Measurements from ENCODE around the gene NAALADL1.

The NAALADL1 gene

DNA sequence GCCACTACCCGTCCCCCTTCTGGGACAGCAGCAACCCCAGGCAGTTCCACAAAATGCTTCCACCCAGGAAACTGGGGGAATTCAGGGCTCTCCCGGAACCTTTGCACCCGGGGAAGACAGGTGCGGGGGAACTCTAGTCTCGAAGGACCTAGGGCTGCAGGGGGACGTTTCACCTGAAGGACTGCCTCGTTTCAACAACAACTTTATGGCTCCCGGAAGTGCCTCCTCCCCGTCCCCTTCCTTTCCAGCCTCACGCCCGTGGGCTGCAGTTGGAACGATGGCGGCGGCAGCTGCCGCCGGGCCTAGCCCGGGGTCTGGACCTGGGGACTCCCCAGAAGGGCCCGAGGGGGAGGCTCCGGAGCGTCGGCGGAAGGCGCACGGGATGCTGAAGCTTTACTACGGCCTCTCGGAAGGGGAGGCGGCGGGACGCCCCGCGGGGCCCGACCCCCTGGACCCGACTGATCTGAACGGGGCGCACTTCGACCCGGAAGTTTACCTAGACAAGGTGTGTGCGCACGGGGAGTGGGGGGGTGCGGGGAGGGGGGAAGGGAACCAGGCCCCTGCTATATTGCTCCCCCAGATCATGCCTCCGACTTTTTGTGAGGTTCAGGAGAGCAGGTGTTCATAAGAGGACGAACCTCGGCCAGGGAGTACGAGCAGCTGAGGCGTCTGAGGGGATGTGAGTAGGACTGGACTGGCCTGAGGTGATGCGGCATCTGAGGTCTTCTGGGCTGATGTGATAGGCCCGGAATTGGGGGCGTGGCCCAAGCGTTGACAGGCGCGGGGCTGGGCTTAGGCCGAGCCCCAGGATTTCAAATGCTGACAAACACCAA, 37.8 kb upstream of the NAALADL1 start, which contains the start of gene VPS51:
Gene VPS51, plus strand, starts transcription at position 241 of the 833 bp plus-strand sequence. Its CDS starts 37 bp downstream, at position 278.
- Histone ChIP-seq H3K9ac (ENCODE audit: insufficient read length) (peak within 1 kb of the TSS; percentile 88), H3K27ac (peak within 1 kb of the TSS; percentile 64; the same call in 1 of the 2 replicates), H3K36me3 (ENCODE audit: insufficient read depth, low read length) (no peaks in the 10 kb centered on the region), H3K4me3 (peak within 1 kb of the TSS; percentile 91), H3K9me3 (ENCODE audit: low read depth, low read length) (no peaks in the 10 kb centered on the region)
- TF ChIP-seq POLR2AphosphoS5 (IDR thresholded peaks at IDR 0.05; ENCODE audit: borderline replicate concordance, low read depth, low read length) (peak; percentile 81), FOXP2 (optimal IDR thresholded peaks at IDR 0.05; ENCODE audit: control extremely low read depth, extremely low read length, insufficient read depth) (peak; percentile 86), EZH2 (IDR thresholded peaks at IDR 0.05) (no peak)
- peak; percentile 76 for DNase-seq (ENCODE audit: low read depth, low spot score)

DNA sequence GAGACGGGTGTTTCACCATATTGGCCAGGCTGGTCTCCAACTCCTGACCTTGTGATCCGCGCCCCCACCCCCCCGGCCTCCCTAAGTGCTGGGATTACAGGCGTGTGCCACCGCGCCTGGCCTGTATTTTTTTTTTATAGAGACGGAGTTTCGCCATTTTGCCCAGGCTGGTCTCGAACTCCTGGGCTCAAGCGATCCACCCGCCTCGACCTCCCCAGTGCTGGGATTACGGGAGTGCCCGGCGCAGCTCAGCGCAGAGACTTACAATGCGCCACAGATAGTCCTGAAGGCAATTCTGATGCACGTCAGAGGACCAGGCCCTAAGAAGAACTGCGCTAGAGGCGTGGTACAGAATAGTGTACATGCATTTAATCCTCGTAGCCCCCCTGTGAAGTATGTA, 37.1 kb upstream of the NAALADL1 start:
- H3K27ac ChIP-seq = no peak overlapping the region
- TF ChIP-seq EZH2 (IDR thresholded peaks at IDR 0.05) (no peak), POLR2AphosphoS5 (IDR thresholded peaks at IDR 0.05; ENCODE audit: borderline replicate concordance, low read depth, low read length) (no peak), FOXP2 (optimal IDR thresholded peaks at IDR 0.05; ENCODE audit: control extremely low read depth, extremely low read length, insufficient read depth) (no peak)
- no peak for DNase-seq (ENCODE audit: low read depth, low spot score)
- H3K4me3 ChIP-seq = peak overlapping the region; percentile 91
- no peaks in the 10 kb centered on the region for H3K9me3 ChIP-seq (ENCODE audit: low read depth, low read length)
- no peaks in the 10 kb centered on the region for H3K36me3 ChIP-seq (ENCODE audit: insufficient read depth, low read length)
- H3K9ac ChIP-seq (ENCODE audit: insufficient read length) = peak overlapping the region; percentile 57

GRCh38 chr11:65090628-65091027, 32.3 kb upstream of the NAALADL1 start:
- no peak for TF ChIP-seq FOXP2 (optimal IDR thresholded peaks at IDR 0.05; ENCODE audit: control extremely low read depth, extremely low read length, insufficient read depth)
- no peaks in the 10 kb centered on the region for H3K9me3 ChIP-seq (ENCODE audit: low read depth, low read length)
- no peak overlapping the region for H3K4me3 ChIP-seq
- no peak overlapping the region for H3K9ac ChIP-seq (ENCODE audit: insufficient read length)
- no peak for DNase-seq (ENCODE audit: low read depth, low spot score)
- H3K36me3 ChIP-seq (ENCODE audit: insufficient read depth, low read length) = no peaks in the 10 kb centered on the region; the same call in 1 of the 2 replicates
- H3K27ac ChIP-seq = no peak overlapping the region

DNA sequence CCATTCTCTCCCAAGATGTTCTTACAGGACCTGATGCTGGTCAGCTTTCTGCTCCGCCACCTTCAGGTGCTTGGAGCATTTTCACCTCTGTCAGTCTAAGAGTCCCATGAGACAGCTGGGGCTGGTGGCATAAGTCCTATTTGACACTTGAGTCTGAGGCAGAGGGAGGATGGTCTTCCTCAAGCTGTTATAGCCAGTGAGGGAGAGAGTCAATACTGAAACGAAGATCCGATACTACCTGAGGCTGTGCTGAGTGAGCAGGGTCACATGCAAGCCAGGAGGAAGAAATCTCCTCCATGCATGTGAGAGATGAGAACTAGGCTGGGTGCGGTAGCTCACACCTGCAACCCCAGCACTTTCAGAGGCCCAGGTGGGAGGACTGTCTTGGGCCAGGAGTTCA, 31.3 kb upstream of the NAALADL1 start:
- Histone ChIP-seq H3K36me3 (ENCODE audit: insufficient read depth, low read length) (no peaks in the 10 kb centered on the region; the same call in 1 of the 2 replicates), H3K27ac (no peak overlapping the region), H3K9me3 (ENCODE audit: low read depth, low read length) (no peaks in the 10 kb centered on the region), H3K4me3 (no peak overlapping the region), H3K9ac (ENCODE audit: insufficient read length) (no peak overlapping the region)
- no peak for DNase-seq (ENCODE audit: low read depth, low spot score)
- no peak for TF ChIP-seq POLR2AphosphoS5 (IDR thresholded peaks at IDR 0.05; ENCODE audit: borderline replicate concordance, low read depth, low read length)
- TF ChIP-seq FOXP2 (optimal IDR thresholded peaks at IDR 0.05; ENCODE audit: control extremely low read depth, extremely low read length, insufficient read depth) = no peak
- TF ChIP-seq EZH2 (IDR thresholded peaks at IDR 0.05) = no peak

DNA sequence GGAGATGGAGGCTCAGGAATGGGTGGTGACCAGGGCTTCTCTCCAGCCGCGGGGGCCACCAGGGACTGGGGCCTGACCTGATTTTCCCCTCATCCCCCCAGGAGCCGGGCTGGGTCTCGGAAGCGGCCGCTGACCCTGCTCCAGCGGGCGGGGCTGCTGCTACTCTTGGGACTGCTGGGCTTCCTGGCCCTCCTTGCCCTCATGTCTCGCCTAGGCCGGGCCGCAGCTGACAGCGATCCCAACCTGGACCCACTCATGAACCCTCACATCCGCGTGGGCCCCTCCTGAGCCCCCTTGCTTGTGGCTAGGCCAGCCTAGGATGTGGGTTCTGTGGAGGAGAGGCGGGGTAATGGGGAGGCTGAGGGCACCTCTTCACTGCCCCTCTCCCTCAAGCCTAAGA, 29.5 kb upstream of the NAALADL1 start:
- no peak overlapping the region for H3K4me3 ChIP-seq
- no peak overlapping the region for H3K9ac ChIP-seq (ENCODE audit: insufficient read length)
- TF ChIP-seq POLR2AphosphoS5 (IDR thresholded peaks at IDR 0.05; ENCODE audit: borderline replicate concordance, low read depth, low read length) (no peak), EZH2 (IDR thresholded peaks at IDR 0.05) (no peak), FOXP2 (optimal IDR thresholded peaks at IDR 0.05; ENCODE audit: control extremely low read depth, extremely low read length, insufficient read depth) (no peak)
- no peak overlapping the region for H3K27ac ChIP-seq
- DNase-seq (ENCODE audit: low read depth, low spot score) = no peak
- no peaks in the 10 kb centered on the region; the same call in 1 of the 2 replicates for H3K36me3 ChIP-seq (ENCODE audit: insufficient read depth, low read length)
- no peaks in the 10 kb centered on the region for H3K9me3 ChIP-seq (ENCODE audit: low read depth, low read length)

- H3K27ac ChIP-seq = no peak overlapping the region
- H3K9ac ChIP-seq (ENCODE audit: insufficient read length) = no peak overlapping the region
- no peaks in the 10 kb centered on the region for H3K9me3 ChIP-seq (ENCODE audit: low read depth, low read length)
- TF ChIP-seq EZH2 (IDR thresholded peaks at IDR 0.05) (no peak), POLR2AphosphoS5 (IDR thresholded peaks at IDR 0.05; ENCODE audit: borderline replicate concordance, low read depth, low read length) (no peak), FOXP2 (optimal IDR thresholded peaks at IDR 0.05; ENCODE audit: control extremely low read depth, extremely low read length, insufficient read depth) (no peak)
- no peaks in the 10 kb centered on the region; the same call in 1 of the 2 replicates for H3K36me3 ChIP-seq (ENCODE audit: insufficient read depth, low read length)
- H3K4me3 ChIP-seq = no peak overlapping the region
- DNase-seq (ENCODE audit: low read depth, low spot score) = no peak
These were observed 28.9 kb upstream of the NAALADL1 start for GRCh38 chr11:65087216-65087615.

GRCh38 chr11:65086809-65087208, 28.5 kb upstream of the NAALADL1 start:
- Histone ChIP-seq H3K27ac (no peak overlapping the region), H3K9ac (ENCODE audit: insufficient read length) (no peak overlapping the region), H3K4me3 (no peak overlapping the region), H3K36me3 (ENCODE audit: insufficient read depth, low read length) (peaks cover 4% of the 10 kb centered on the region; the same call in 1 of the 2 replicates), H3K9me3 (ENCODE audit: low read depth, low read length) (no peaks in the 10 kb centered on the region)
- TF ChIP-seq EZH2 (IDR thresholded peaks at IDR 0.05) (no peak), FOXP2 (optimal IDR thresholded peaks at IDR 0.05; ENCODE audit: control extremely low read depth, extremely low read length, insufficient read depth) (no peak), POLR2AphosphoS5 (IDR thresholded peaks at IDR 0.05; ENCODE audit: borderline replicate concordance, low read depth, low read length) (no peak)
- DNase-seq (ENCODE audit: low read depth, low spot score) = no peak

DNA sequence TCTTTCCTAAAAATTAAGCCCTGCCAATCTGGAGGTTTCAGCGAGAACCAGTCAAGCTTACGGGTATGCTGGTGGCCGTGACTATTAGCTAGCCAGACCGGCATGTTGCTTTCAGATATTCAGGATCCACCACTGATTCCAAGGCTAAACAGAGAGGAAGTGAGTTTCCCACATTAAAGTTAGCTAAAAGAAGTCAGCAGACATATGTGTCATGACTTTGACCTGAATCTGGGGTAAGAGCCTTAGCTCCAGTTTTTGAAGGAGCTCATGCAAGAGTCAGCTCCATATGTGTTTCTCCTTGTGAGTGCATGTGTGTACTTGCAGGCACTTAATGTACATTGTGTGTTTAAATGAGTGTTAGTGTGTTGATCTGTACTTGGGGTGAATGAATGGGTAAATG, 27.1 kb upstream of the NAALADL1 start:
- Histone ChIP-seq H3K9ac (ENCODE audit: insufficient read length) (no peak overlapping the region), H3K27ac (no peak overlapping the region), H3K36me3 (ENCODE audit: insufficient read depth, low read length) (peaks cover 15% of the 10 kb centered on the region), H3K9me3 (ENCODE audit: low read depth, low read length) (no peaks in the 10 kb centered on the region), H3K4me3 (no peak overlapping the region)
- TF ChIP-seq FOXP2 (optimal IDR thresholded peaks at IDR 0.05; ENCODE audit: control extremely low read depth, extremely low read length, insufficient read depth) = no peak
- TF ChIP-seq EZH2 (IDR thresholded peaks at IDR 0.05) = no peak
- TF ChIP-seq POLR2AphosphoS5 (IDR thresholded peaks at IDR 0.05; ENCODE audit: borderline replicate concordance, low read depth, low read length) = no peak
- no peak for DNase-seq (ENCODE audit: low read depth, low spot score)
